ENCODE data around the gene DTNBP1. TPM values are rescaled to one million over a fixed set of nuclear protein-coding genes. Genes with fewer than 3 reads are reported as not detected.
"Not testable (repeated sequence)": the region's sequence is repeated elsewhere in the genome, so short reads cannot be mapped to it uniquely, and the experiment has no call there.

Gene DTNBP1
- total RNA-seq, 2 experiments from 2014 or later = 9.8 to 28.0 TPM

GRCh38 chr6:15544321-15544900, 118.4 kb downstream of the DTNBP1 start:
- H3K4me2 ChIP-seq (ENCODE audit: low read length) = no peak overlapping the region
- no peaks in the 10 kb centered on the region for H3K9me2 ChIP-seq (ENCODE audit: insufficient read depth, low read length)
- H4K20me1 ChIP-seq (ENCODE audit: insufficient read depth, low read length) = no peaks in the 10 kb centered on the region
- BruUV-seq (replicated peaks) = no TSS peak
- DNase-seq (ENCODE audit: low spot score) = no peak
- H2AFZ ChIP-seq (ENCODE audit: low read length) = no peak overlapping the region
- H3K4me3 ChIP-seq (ENCODE audit: low read depth, low read length, poor library complexity, severe bottlenecking) = no peak overlapping the region
- CTCF ChIA-PET (ENCODE audit: unreplicated experiment) = no interaction called here
- peaks cover 10% of the 10 kb centered on the region for H3K4me1 ChIP-seq (ENCODE audit: insufficient read depth, low read length, poor library complexity, severe bottlenecking)
- no peaks in the 10 kb centered on the region for H3K79me2 ChIP-seq (ENCODE audit: insufficient read depth, low read depth, low read length)
- no peak overlapping the region for H3K27ac ChIP-seq (ENCODE audit: low read depth, low read length, poor library complexity, severe bottlenecking)
- POLR2A ChIA-PET = interaction anchor here (0.5 to 1.1 kb wide), 4 partner anchors 11 to 115 kb away, joined by 3 to 5 read pairs (median 3); no protein-coding TSS in a partner anchor
- TF ChIP-seq CTCF (conservative IDR thresholded peaks at IDR 0.05; ENCODE audit: low read length) = no peak
- TF ChIP-seq EZH2phosphoT487 (IDR thresholded peaks at IDR 0.05; ENCODE audit: borderline replicate concordance, low read depth, low read length) = no peak
- H3K36me3 ChIP-seq (ENCODE audit: insufficient read depth, low read length) = peaks cover 5% of the 10 kb centered on the region; the same call in 1 of the 2 replicates
- peaks cover 9% of the 10 kb centered on the region; the same call in 1 of the 2 replicates for H3K9me3 ChIP-seq (ENCODE audit: low read length)
- intact Hi-C loops (cut with micrococcal nuclease; ENCODE audit: unreplicated experiment) = no loop called here

GRCh38 chr6:15543332-15543917, 119.4 kb downstream of the DTNBP1 start:
- BruUV-seq (replicated peaks); H2AFZ ChIP-seq (ENCODE audit: low read length): not testable (repeated sequence)
- POLR2A ChIA-PET = interaction anchor here (0.6 to 0.7 kb wide), 2 partner anchors 65 to 505 kb away, joined by 3 read pairs; no protein-coding TSS in a partner anchor

GRCh38 chr6:15539722-15540270, 123.0 kb downstream of the DTNBP1 start:
- POLR2A ChIA-PET = no interaction called here
- CTCF ChIA-PET (ENCODE audit: unreplicated experiment) = no interaction called here

More at GRCh38 chr6:15543332-15543917, 119.4 kb downstream of the DTNBP1 start:
- H3K9me2 ChIP-seq (ENCODE audit: insufficient read depth, low read length); H3K4me3 ChIP-seq (ENCODE audit: low read depth, low read length, poor library complexity, severe bottlenecking); H3K27ac ChIP-seq (ENCODE audit: low read depth, low read length, poor library complexity, severe bottlenecking); intact Hi-C loops (cut with micrococcal nuclease; ENCODE audit: unreplicated experiment); CTCF ChIA-PET (ENCODE audit: unreplicated experiment); H3K4me1 ChIP-seq (ENCODE audit: insufficient read depth, low read length, poor library complexity, severe bottlenecking); DNase-seq (ENCODE audit: low spot score); H3K4me2 ChIP-seq (ENCODE audit: low read length); H3K9me3 ChIP-seq (ENCODE audit: low read length); H3K36me3 ChIP-seq (ENCODE audit: insufficient read depth, low read length); H3K79me2 ChIP-seq (ENCODE audit: insufficient read depth, low read depth, low read length); H4K20me1 ChIP-seq (ENCODE audit: insufficient read depth, low read length): not testable (repeated sequence)

More at GRCh38 chr6:15539722-15540270, 123.0 kb downstream of the DTNBP1 start:
- no peak for DNase-seq (ENCODE audit: low spot score)
- H2AFZ ChIP-seq (ENCODE audit: low read length) = no peak overlapping the region
- no peaks in the 10 kb centered on the region for H3K4me1 ChIP-seq (ENCODE audit: insufficient read depth, low read length, poor library complexity, severe bottlenecking)
- BruUV-seq (replicated peaks) = no TSS peak
- H3K36me3 ChIP-seq (ENCODE audit: insufficient read depth, low read length) = peaks cover 5% of the 10 kb centered on the region; the same call in 1 of the 2 replicates
- H3K79me2 ChIP-seq (ENCODE audit: insufficient read depth, low read depth, low read length) = no peaks in the 10 kb centered on the region
- intact Hi-C loops (cut with micrococcal nuclease; ENCODE audit: unreplicated experiment) = no loop called here
- no peaks in the 10 kb centered on the region for H3K9me2 ChIP-seq (ENCODE audit: insufficient read depth, low read length)
- H3K4me2 ChIP-seq (ENCODE audit: low read length) = no peak overlapping the region
- no peak overlapping the region for H3K4me3 ChIP-seq (ENCODE audit: low read depth, low read length, poor library complexity, severe bottlenecking)
- no peak overlapping the region for H3K27ac ChIP-seq (ENCODE audit: low read depth, low read length, poor library complexity, severe bottlenecking)
- H3K9me3 ChIP-seq (ENCODE audit: low read length) = peaks cover 9% of the 10 kb centered on the region; the same call in 1 of the 2 replicates
- no peaks in the 10 kb centered on the region for H4K20me1 ChIP-seq (ENCODE audit: insufficient read depth, low read length)
- TF ChIP-seq CTCF (conservative IDR thresholded peaks at IDR 0.05; ENCODE audit: low read length) (no peak), EZH2phosphoT487 (IDR thresholded peaks at IDR 0.05; ENCODE audit: borderline replicate concordance, low read depth, low read length) (no peak)

Data from OCI-LY7 (cell line).